HepG2 (cell line): ENCODE results near the gene PARD3. TPM values are rescaled to one million over a fixed set of nuclear protein-coding genes. Genes with fewer than 3 reads are reported as not detected.

Experiments used
- ATAC-seq: fragments of 200-7000 bp; cut with Tn5 transposase; 3 replicates; pipeline ENCODE4 v1.9.1; 2020; ENCODE audit warnings: mild to moderate bottlenecking, moderate library complexity
- BruUV-seq: library from RNA; stranded (reverse); fragments of 400-500 nt; replicated peaks from 2 replicates; lab custom pipeline; 2021; lab: Mats Ljungman, UMichigan
- CTCF ChIA-PET: fragments of 300-600 bp; formaldehyde crosslinking; extraction: SDS; loops from one replicate; lab custom pipeline; 2021; ENCODE audit warnings: low total read pairs, inconsistent platforms, low intra/inter-chr PET ratio; lab: Yijun Ruan, JAX
- POLR2A ChIA-PET: fragments of 350-600 bp; sonication (Branson Sonifier 250); formaldehyde crosslinking; loops from one replicate; lab custom pipeline; 2020; ENCODE audit warnings: antibody characterized with exemption, inconsistent platforms; lab: Yijun Ruan, JAX
- DNase-seq: peaks from one replicate; pipeline ENCODE4 v3.0.0-alpha.2; 2015; ENCODE audit warnings: low spot score
- FAIRE-seq: peaks from 3 replicates; lab custom pipeline; 2011; peaks lifted over from hg19 to GRCh38; lab: Jason Lieb, UNC
- H2AFZ ChIP-seq: one replicate; pipeline ENCODE4 v1.6.1; 2011; ENCODE audit warnings: low read length, inconsistent platforms
- H3K27ac ChIP-seq: fragments of 300-600 bp; 3 replicates; pipeline ENCODE4 v1.8.0; 2011; ENCODE audit warnings: mixed run types, mild to moderate bottlenecking, mixed read lengths, low read length, inconsistent platforms; ENCODE audit not compliant: insufficient read depth; ENCODE audit errors: extremely low read length
- H3K27me3 ChIP-seq, 2 experiments: fragments of 200-600 bp in 1 of 2; 2 replicates in 1 of 2; 3 replicates in 1 of 2; pipeline versions ENCODE4 v1.6.0 to v1.8.0; 2011; ENCODE audit warnings: low read length in 2 of 2, mild to moderate bottlenecking in 2 of 2, moderate library complexity in 2 of 2, inconsistent platforms in 1 of 2; ENCODE audit not compliant: insufficient read depth in 2 of 2, control insufficient read depth in 1 of 2
- H3K36me3 ChIP-seq, 2 experiments: fragments of 200-600 bp in 1 of 2; replicated peaks in 1 of 2; 2 replicates in 1 of 2; 3 replicates in 1 of 2; pipeline versions ENCODE4 v1.5.1 to v1.8.0; 2011; ENCODE audit warnings: low read length in 2 of 2, inconsistent platforms in 1 of 2; ENCODE audit not compliant: insufficient read depth in 2 of 2, control insufficient read depth in 1 of 2
- H3K4me1 ChIP-seq: 2 replicates; pipeline ENCODE4 v1.5.1; 2012; ENCODE audit warnings: low read length, inconsistent platforms; ENCODE audit not compliant: insufficient read depth
- H3K4me2 ChIP-seq: 2 replicates; pipeline ENCODE4 v1.6.0; 2011; ENCODE audit warnings: low read depth, low read length, inconsistent platforms
- H3K4me3 ChIP-seq, 3 experiments: fragments of 200-600 bp in 1 of 3; sonication (generic), shearing (Covaris generic) in 1 of 3; replicated peaks in 1 of 3; 2 replicates each; pipeline ENCODE4 v1.5.1; 2011 to 2016; ENCODE audit warnings: low read length in 3 of 3, inconsistent platforms in 2 of 3, low read depth in 2 of 3, mild to moderate bottlenecking in 2 of 3, control low read depth in 1 of 3, mixed read lengths in 1 of 3; ENCODE audit not compliant: insufficient read depth in 1 of 3
- H3K79me2 ChIP-seq: one replicate; pipeline ENCODE4 v1.6.1; 2011; ENCODE audit warnings: low read length, inconsistent platforms; ENCODE audit not compliant: insufficient read depth
- H3K9ac ChIP-seq: 2 replicates; pipeline ENCODE4 v1.6.0; 2011; ENCODE audit warnings: mild to moderate bottlenecking, low read depth, low read length, inconsistent platforms; ENCODE audit not compliant: insufficient read depth
- H3K9me3 ChIP-seq: 2 replicates; pipeline ENCODE4 v1.5.1; 2012; ENCODE audit warnings: mild to moderate bottlenecking, low read length
- H4K20me1 ChIP-seq: 2 replicates; pipeline ENCODE4 v1.6.0; 2011; ENCODE audit warnings: inconsistent platforms, mild to moderate bottlenecking, low read length, moderate library complexity; ENCODE audit not compliant: insufficient read depth
- ARNTL ChIP-seq: sonication (generic); formaldehyde crosslinking; IDR thresholded peaks from 2 replicates; pipeline ENCODE4 v1.4.0; 2020; ENCODE audit warnings: mild to moderate bottlenecking, missing genetic modification reagents
- ATF2 ChIP-seq: sonication (generic); formaldehyde crosslinking; IDR thresholded peaks from 2 replicates; pipeline ENCODE4 v1.4.0; 2020; ENCODE audit warnings: missing genetic modification reagents
- E2F2 ChIP-seq: sonication (generic); formaldehyde crosslinking; IDR thresholded peaks from 2 replicates; pipeline ENCODE4 v1.4.0; 2020; ENCODE audit warnings: missing genetic modification reagents, borderline replicate concordance
- ELF1 ChIP-seq: sonication (generic); formaldehyde crosslinking; IDR thresholded peaks from 2 replicates; pipeline ENCODE4 v1.4.0; 2020; ENCODE audit warnings: missing genetic modification reagents
- ELF3 ChIP-seq: IDR thresholded peaks from 2 replicates; pipeline ENCODE4 v1.6.1; 2016; ENCODE audit warnings: missing genetic modification reagents, missing compliant biosample characterization
- FOSL2 ChIP-seq: sonication (generic); formaldehyde crosslinking; IDR thresholded peaks from 2 replicates; pipeline ENCODE4 v1.4.0; 2020; ENCODE audit warnings: missing genetic modification reagents
- NFIB ChIP-seq: sonication (generic); formaldehyde crosslinking; IDR thresholded peaks from 2 replicates; pipeline ENCODE4 v1.9.0; 2021; ENCODE audit warnings: missing genetic modification reagents, mild to moderate bottlenecking, borderline replicate concordance
- POLR2AphosphoS2 ChIP-seq: IDR thresholded peaks from 2 replicates; pipeline ENCODE4 v1.6.1; 2011; ENCODE audit warnings: low read depth, low read length, improper control_type of control experiment
- SNAI1 ChIP-seq: sonication (generic); formaldehyde crosslinking; IDR thresholded peaks from 2 replicates; pipeline ENCODE4 v1.5.0; 2020; ENCODE audit warnings: mild to moderate bottlenecking, missing genetic modification reagents, borderline replicate concordance
- XRCC5 ChIP-seq: fragments of 200-400 bp; formaldehyde crosslinking; optimal IDR thresholded peaks from 2 replicates; pipeline ENCODE3; 2017; ENCODE audit warnings: mild to moderate bottlenecking, low read length
- ZBED4 ChIP-seq: sonication (generic); formaldehyde crosslinking; IDR thresholded peaks from 2 replicates; pipeline ENCODE4 v1.4.0; 2020; ENCODE audit warnings: missing genetic modification reagents, borderline replicate concordance
- ZBTB14 ChIP-seq: sonication (generic); formaldehyde crosslinking; IDR thresholded peaks from 2 replicates; pipeline ENCODE4 v1.4.0; 2020; ENCODE audit warnings: missing genetic modification reagents
- ZC3H4 ChIP-seq: sonication (generic); formaldehyde crosslinking; IDR thresholded peaks from 2 replicates; pipeline ENCODE4 v1.4.0; 2020; ENCODE audit warnings: missing genetic modification reagents, borderline replicate concordance
- ZNF205 ChIP-seq: IDR thresholded peaks from 2 replicates; pipeline ENCODE4 v1.6.1; 2018; ENCODE audit warnings: missing biosample characterization, missing genetic modification reagents
- ZSCAN21 ChIP-seq: sonication (generic); formaldehyde crosslinking; IDR thresholded peaks from 2 replicates; pipeline ENCODE4 v1.8.0; 2022; ENCODE audit warnings: mild to moderate bottlenecking, missing genetic modification reagents, moderate library complexity, borderline replicate concordance
- WGBS: methylation state at CpG from one replicate; pipeline ENCODE4 v1.1.6; 2017; ENCODE audit warnings: low lambda C conversion rate; 5-methylcytosine and 5-hydroxymethylcytosine counted together
- in situ Hi-C: cut with HindIII; loops from 2 replicates; pipeline ENCODE4 v1.10.0; 2017; ENCODE audit warnings: low pct_unique_long_range_greater_than_20kb; ENCODE audit not compliant: extremely low pct_ligation_motif_present
- intact Hi-C: fragments of 100-400 bp; cut with micrococcal nuclease; formaldehyde crosslinking; loops from one replicate; pipeline ENCODE4 v1.10.0; 2022; ENCODE audit not compliant: unreplicated experiment
- polyA plus RNA-seq, 8 experiments: library from polyadenylated mRNA; depleted of rRNA in 3 of 8; stranded (reverse) in 7 of 8; unstranded in 1 of 8; fragments of >200 nt; fragmentation: Illumina TruSeq in 4 of 8; extraction: Trizol in 4 of 8; gene quantifications; 2 replicates each; pipeline versions ENCODE4 v1.2.1 to v1.2.3, GENCODE V29; 2011 to 2016; ENCODE audit warnings: low read depth in 4 of 8, missing spikeins in 1 of 8, mixed read lengths in 1 of 8; ENCODE audit not compliant: insufficient read depth in 1 of 8
- total RNA-seq, 5 experiments: library from RNA; depleted of rRNA; stranded (reverse); fragments of >200 nt; fragmentation: Illumina TruSeq; extraction: Trizol; gene quantifications; 2 replicates each; pipeline ENCODE4 v1.2.3, GENCODE V29; 2016; ENCODE audit warnings: low read depth in 1 of 5

The PARD3 gene
- total and polyA plus RNA-seq, 2 of the 13 experiments (the other 11 are each of a cell fraction or from before 2014, with no cell fraction given) = 40.9 to 60.0 TPM

- TF ChIP-seq ZBED4 (CRISPR knock-in tag) (no peak), ZC3H4 (no peak)
- TF ChIP-seq, all 625 proteins: peak for 0
These were observed 539.4 kb downstream of the PARD3 start (continued) for GRCh38 chr10:34275626-34276130.

GRCh38 chr10:34274906-34275305, 540.2 kb downstream of the PARD3 start:
- no peak for ATAC-seq
- CTCF ChIA-PET = no interaction called here

More at GRCh38 chr10:34274906-34275305, 540.2 kb downstream of the PARD3 start:
- no peak for DNase-seq
- Histone ChIP-seq H2AFZ (no peak overlapping the region), H3K9me3 (no peaks in the 10 kb centered on the region), H3K4me1 (no peaks in the 10 kb centered on the region), H3K79me2 (no peaks in the 10 kb centered on the region), H3K36me3 (no peaks in the 10 kb centered on the region), H3K4me2 (no peak overlapping the region)
- in situ Hi-C loops = no loop called here
- BruUV-seq = no TSS peak
- no peak for TF ChIP-seq XRCC5
- no peak for TF ChIP-seq ELF3 (CRISPR knock-in tag)
- no peak for TF ChIP-seq NFIB (CRISPR knock-in tag)
- TF ChIP-seq E2F2 (CRISPR knock-in tag) = no peak
- no peak for TF ChIP-seq POLR2AphosphoS2
- TF ChIP-seq ARNTL (CRISPR knock-in tag) = no peak
- TF ChIP-seq SNAI1 (CRISPR knock-in tag) = no peak
- TF ChIP-seq ZNF205 (CRISPR knock-in tag) = no peak
- TF ChIP-seq ZSCAN21 (CRISPR knock-in tag) = no peak
- TF ChIP-seq ELF1 (CRISPR knock-in tag) = no peak
- TF ChIP-seq ZBTB14 (CRISPR knock-in tag) = no peak
- no peak for TF ChIP-seq FOSL2 (CRISPR knock-in tag)
- no peak for TF ChIP-seq ATF2 (CRISPR knock-in tag)
- TF ChIP-seq, all 625 proteins: peak for 0
- Histone ChIP-seq H3K27ac (no peak overlapping the region), H3K9ac (no peak overlapping the region), H4K20me1 (no peaks in the 10 kb centered on the region), H3K27me3 (no peaks in the 10 kb centered on the region), H3K4me3 (no peak overlapping the region)
- intact Hi-C loops = no loop called here
- POLR2A ChIA-PET = no interaction called here
- FAIRE-seq = no peak
- 93% methylated on average over 3 of the region's 3 CpGs for WGBS
